GM19463 (cell line): ENCODE data around the gene WDFY2.

Experiments
- ATAC-seq: cut with Tn5 transposase; IDR thresholded peaks from one replicate; pipeline ENCODE4 v1.9.1; 2021; ENCODE audit warnings: mild to moderate bottlenecking, moderate library complexity; ENCODE audit not compliant: unreplicated experiment

Gene WDFY2

GRCh38 chr13:51786425-51787265, 202.4 kb downstream of the WDFY2 start:
- no peak for ATAC-seq

GRCh38 chr13:51793570-51794271, 209.5 kb downstream of the WDFY2 start:
- peak; percentile 52 for ATAC-seq

- ATAC-seq = no peak
These were observed 210.7 kb downstream of the WDFY2 start for GRCh38 chr13:51794964-51795363.

GRCh38 chr13:51795419-51795818, 211.2 kb downstream of the WDFY2 start:
- no peak for ATAC-seq

- no peak for ATAC-seq
These were observed 212.3 kb downstream of the WDFY2 start for GRCh38 chr13:51796546-51796945.

GRCh38 chr13:51797664-51798488, 213.6 kb downstream of the WDFY2 start:
- ATAC-seq = peak; percentile 37

GRCh38 chr13:51799261-51799660, 215.0 kb downstream of the WDFY2 start:
- no peak for ATAC-seq

- ATAC-seq = no peak
These were observed 216.2 kb downstream of the WDFY2 start for GRCh38 chr13:51800486-51800885.

GRCh38 chr13:51801631-51802099, 217.4 kb downstream of the WDFY2 start:
- ATAC-seq = no peak

GRCh38 chr13:51802631-51803418, 218.6 kb downstream of the WDFY2 start:
- ATAC-seq = no peak

- peak; percentile 86 for ATAC-seq
These were observed 219.4 kb downstream of the WDFY2 start, which contains the start of gene DHRS12 for GRCh38 chr13:51803422-51804294. TSS of gene DHRS12 (minus strand) at chr13:51804163. CDS start at chr13:51799659, 4,504 bp downstream.

GRCh38 chr13:51804295-51805172, 220.3 kb downstream of the WDFY2 start:
- ATAC-seq = no peak

GRCh38 chr13:51805313-51805712, 221.1 kb downstream of the WDFY2 start:
- ATAC-seq = no peak

GRCh38 chr13:51805925-51806324, 221.7 kb downstream of the WDFY2 start:
- ATAC-seq = no peak

GRCh38 chr13:51806566-51806965, 222.3 kb downstream of the WDFY2 start:
- ATAC-seq = no peak

- no peak for ATAC-seq
These were observed 222.8 kb downstream of the WDFY2 start for GRCh38 chr13:51807041-51807440.

GRCh38 chr13:51808811-51809210, 224.5 kb downstream of the WDFY2 start:
- ATAC-seq = no peak

- ATAC-seq = no peak
These were observed 226.8 kb downstream of the WDFY2 start for GRCh38 chr13:51811046-51811445.
